GM23338 (cell line): ENCODE measurements around the gene NTM. TPM values are rescaled to one million over a fixed set of nuclear protein-coding genes. Genes with fewer than 3 reads are reported as not detected.

Experiments
- ATAC-seq: fragments of 200-7000 bp; cut with Tn5 transposase; 3 replicates; pipeline ENCODE4 v1.9.1; 2020
- DNase-seq: peaks from one replicate; pipeline ENCODE4 v3.0.0-alpha.2; 2015; ENCODE audit warnings: low spot score
- H2AFZ ChIP-seq: fragments of 200-600 bp; sonication (generic); 2 replicates; pipeline ENCODE4 v1.8.0; 2016; ENCODE audit warnings: antibody characterized with exemption, mild to moderate bottlenecking, moderate library complexity
- H3F3A ChIP-seq: fragments of 200-600 bp; sonication (generic); replicated peaks from 2 replicates; pipeline ENCODE4 v1.8.0; 2017; ENCODE audit warnings: antibody characterized with exemption, mixed run types, low read depth
- H3K27ac ChIP-seq: fragments of 200-600 bp; sonication (generic); 2 replicates; pipeline ENCODE4 v1.6.1; 2016; ENCODE audit warnings: low read depth
- H3K27me3 ChIP-seq: fragments of 200-600 bp; sonication (generic); 2 replicates; pipeline ENCODE4 v1.8.0; 2016; ENCODE audit warnings: mild to moderate bottlenecking, mixed run types, moderate library complexity; ENCODE audit not compliant: insufficient read depth
- H3K36me3 ChIP-seq: fragments of 200-600 bp; sonication (generic); 2 replicates; pipeline ENCODE4 v1.8.0; 2016; ENCODE audit warnings: mild to moderate bottlenecking; ENCODE audit not compliant: insufficient read depth
- H3K4me1 ChIP-seq: fragments of 200-600 bp; sonication (generic); 2 replicates; pipeline ENCODE4 v1.8.0; 2016; ENCODE audit warnings: mild to moderate bottlenecking, moderate library complexity; ENCODE audit not compliant: insufficient read depth
- H3K4me2 ChIP-seq: fragments of 200-600 bp; sonication (generic); 2 replicates; pipeline ENCODE4 v1.7.1; 2017; ENCODE audit warnings: mixed run types
- H3K4me3 ChIP-seq: fragments of 200-600 bp; sonication (generic); 2 replicates; pipeline ENCODE4 v1.6.1; 2016; ENCODE audit warnings: mixed run types
- H3K79me2 ChIP-seq: fragments of 200-600 bp; sonication (generic); replicated peaks from 2 replicates; pipeline ENCODE4 v1.8.0; 2017; ENCODE audit warnings: mild to moderate bottlenecking; ENCODE audit not compliant: insufficient read depth
- H3K9me2 ChIP-seq: fragments of 200-600 bp; sonication (generic); 2 replicates; pipeline ENCODE4 v1.8.0; 2017; ENCODE audit not compliant: insufficient read depth
- H4K20me1 ChIP-seq: fragments of 200-600 bp; sonication (generic); replicated peaks from 2 replicates; pipeline ENCODE4 v1.8.0; 2017; ENCODE audit warnings: mild to moderate bottlenecking; ENCODE audit not compliant: insufficient read depth
- H3K27ac Mint-ChIP-seq: 2 replicates; pipeline ENCODE4 v1.8.0; 2020; ENCODE audit warnings: inconsistent platforms, mild to moderate bottlenecking, moderate library complexity, mixed read lengths
- H3K27me3 Mint-ChIP-seq: 3 replicates; pipeline ENCODE4 v1.8.0; 2022; ENCODE audit warnings: low read depth, mild to moderate bottlenecking, moderate library complexity, mixed read lengths, inconsistent platforms; ENCODE audit not compliant: insufficient read depth, poor library complexity
- H3K36me3 Mint-ChIP-seq: 3 replicates; pipeline ENCODE4 v1.8.0; 2021; ENCODE audit warnings: low read depth, mild to moderate bottlenecking, inconsistent platforms, moderate library complexity, mixed read lengths
- H3K4me1 Mint-ChIP-seq: 3 replicates; pipeline ENCODE4 v1.8.0; 2020; ENCODE audit warnings: mild to moderate bottlenecking, inconsistent platforms, mixed read lengths
- H3K4me3 Mint-ChIP-seq: 3 replicates; pipeline ENCODE4 v1.8.0; 2021; ENCODE audit warnings: moderate library complexity, mild to moderate bottlenecking, inconsistent platforms, mixed read lengths
- H3K9me3 Mint-ChIP-seq: 3 replicates; pipeline ENCODE4 v1.8.0; 2020; ENCODE audit warnings: moderate library complexity, mild to moderate bottlenecking, inconsistent platforms, mixed read lengths
- CREB1 ChIP-seq: fragments of 250-450 bp; sonication (Bioruptor Pico); IDR thresholded peaks from 2 replicates; pipeline ENCODE4 v1.5.0; 2020; ENCODE audit warnings: low read depth, mild to moderate bottlenecking, moderate library complexity
- EZH2 ChIP-seq: fragments of 200-600 bp; sonication (generic); IDR thresholded peaks from one replicate; pipeline ENCODE4 v1.8.0; 2017; ENCODE audit warnings: antibody characterized with exemption, mild to moderate bottlenecking, low read depth; ENCODE audit not compliant: unreplicated experiment
- EZH2phosphoT487 ChIP-seq: fragments of 200-600 bp; sonication (generic); IDR thresholded peaks from one replicate; pipeline ENCODE4 v1.8.1; 2018; ENCODE audit warnings: antibody characterized with exemption; ENCODE audit not compliant: unreplicated experiment
- JUNB ChIP-seq: IDR thresholded peaks from one replicate; pipeline ENCODE4 v1.6.1; 2016; ENCODE audit warnings: antibody characterized with exemption; ENCODE audit not compliant: unreplicated experiment
- NANOG ChIP-seq: IDR thresholded peaks from 2 replicates; pipeline ENCODE4 v1.6.1; 2016; ENCODE audit warnings: antibody characterized with exemption, borderline replicate concordance
- POLR2AphosphoS5 ChIP-seq: IDR thresholded peaks from 2 replicates; pipeline ENCODE4 v1.6.1; 2016; ENCODE audit warnings: antibody characterized with exemption, low read depth
- STAT1 ChIP-seq: IDR thresholded peaks from one replicate; pipeline ENCODE4 v1.6.1; 2016; ENCODE audit warnings: antibody characterized with exemption; ENCODE audit not compliant: unreplicated experiment
- ZNF114 ChIP-seq: fragments of 250-450 bp; sonication (Bioruptor Pico); IDR thresholded peaks from 2 replicates; pipeline ENCODE4 v1.5.0; 2020; ENCODE audit warnings: mild to moderate bottlenecking, moderate library complexity
- ZNF331 ChIP-seq: fragments of 250-450 bp; sonication (Bioruptor Pico); IDR thresholded peaks from 2 replicates; pipeline ENCODE4 v1.5.0; 2020; ENCODE audit warnings: low read depth, mild to moderate bottlenecking, moderate library complexity
- polyA plus RNA-seq: library from polyadenylated mRNA; unstranded; fragments of >200 nt; fragmentation: Nextera tagmentation; extraction: Ambion mirVana; gene quantifications from 2 replicates; pipeline ENCODE4 v1.2.1, GENCODE V29; 2016
- total RNA-seq: library from RNA; depleted of rRNA; stranded (reverse); fragments of >200 nt; shearing (Covaris generic); gene quantifications from 2 replicates; pipeline ENCODE4 v1.2.3, GENCODE V29; 2014
- TF ChIP-seq, protein P1 (sequence below): fragments of 250-450 bp; sonication (Bioruptor Pico); IDR thresholded peaks from 2 replicates; pipeline ENCODE4 v1.5.0; 2020; ENCODE audit warnings: mild to moderate bottlenecking, moderate library complexity
- TF ChIP-seq, protein P2 (sequence below): IDR thresholded peaks from one replicate; pipeline ENCODE4 v1.6.1; 2018; ENCODE audit warnings: antibody characterized with exemption; ENCODE audit not compliant: unreplicated experiment
- TF ChIP-seq, protein P3 (sequence below), 2 experiments: fragments of 200-600 bp in 1 of 2; sonication (generic) in 1 of 2; conservative IDR thresholded peaks; 2 replicates each; pipeline versions ENCODE4 v1.5.1 to v1.6.1; 2016 to 2017; ENCODE audit warnings: antibody characterized with exemption in 2 of 2, low read depth in 2 of 2, mild to moderate bottlenecking in 2 of 2, moderate library complexity in 1 of 2
- TF ChIP-seq, protein P4 (sequence below): IDR thresholded peaks from 2 replicates; pipeline ENCODE4 v1.6.1; 2016; ENCODE audit warnings: antibody characterized with exemption

NTM gene
- total and polyA plus RNA-seq, 2 experiments from 2014 or later, result 10.6 to 14.6 TPM

DNA sequence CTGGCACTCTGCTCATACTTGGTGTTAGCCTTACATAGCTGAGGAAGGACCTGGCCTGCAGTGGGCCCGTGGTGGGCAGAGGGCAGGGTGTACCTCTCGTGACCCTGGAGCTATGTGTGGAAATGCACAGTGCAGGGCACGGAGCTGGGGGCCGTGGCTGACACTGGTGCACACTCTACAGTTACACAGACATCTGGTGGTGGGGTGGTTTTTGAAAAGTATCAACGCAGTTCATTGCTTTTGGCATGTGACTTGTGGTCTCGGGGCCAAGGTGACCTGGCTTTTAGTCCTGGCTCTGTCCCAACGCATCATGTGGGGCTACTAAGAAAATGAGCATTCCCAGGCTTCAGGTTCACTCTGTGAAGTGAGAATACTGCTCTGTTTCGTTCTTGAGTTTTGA is 553.6 kb downstream of the NTM start:
- peaks cover 12% of the 10 kb centered on the region for H3K4me1 ChIP-seq
- TF ChIP-seq ZNF331 (CRISPR knock-in tag) (no peak), EZH2 (no peak), POLR2AphosphoS5 (no peak), EZH2phosphoT487 (no peak), ZNF114 (CRISPR knock-in tag) (no peak), STAT1 (no peak), CREB1 (no peak), NANOG (no peak), JUNB (no peak)
- TF ChIP-seq, protein P1, sequence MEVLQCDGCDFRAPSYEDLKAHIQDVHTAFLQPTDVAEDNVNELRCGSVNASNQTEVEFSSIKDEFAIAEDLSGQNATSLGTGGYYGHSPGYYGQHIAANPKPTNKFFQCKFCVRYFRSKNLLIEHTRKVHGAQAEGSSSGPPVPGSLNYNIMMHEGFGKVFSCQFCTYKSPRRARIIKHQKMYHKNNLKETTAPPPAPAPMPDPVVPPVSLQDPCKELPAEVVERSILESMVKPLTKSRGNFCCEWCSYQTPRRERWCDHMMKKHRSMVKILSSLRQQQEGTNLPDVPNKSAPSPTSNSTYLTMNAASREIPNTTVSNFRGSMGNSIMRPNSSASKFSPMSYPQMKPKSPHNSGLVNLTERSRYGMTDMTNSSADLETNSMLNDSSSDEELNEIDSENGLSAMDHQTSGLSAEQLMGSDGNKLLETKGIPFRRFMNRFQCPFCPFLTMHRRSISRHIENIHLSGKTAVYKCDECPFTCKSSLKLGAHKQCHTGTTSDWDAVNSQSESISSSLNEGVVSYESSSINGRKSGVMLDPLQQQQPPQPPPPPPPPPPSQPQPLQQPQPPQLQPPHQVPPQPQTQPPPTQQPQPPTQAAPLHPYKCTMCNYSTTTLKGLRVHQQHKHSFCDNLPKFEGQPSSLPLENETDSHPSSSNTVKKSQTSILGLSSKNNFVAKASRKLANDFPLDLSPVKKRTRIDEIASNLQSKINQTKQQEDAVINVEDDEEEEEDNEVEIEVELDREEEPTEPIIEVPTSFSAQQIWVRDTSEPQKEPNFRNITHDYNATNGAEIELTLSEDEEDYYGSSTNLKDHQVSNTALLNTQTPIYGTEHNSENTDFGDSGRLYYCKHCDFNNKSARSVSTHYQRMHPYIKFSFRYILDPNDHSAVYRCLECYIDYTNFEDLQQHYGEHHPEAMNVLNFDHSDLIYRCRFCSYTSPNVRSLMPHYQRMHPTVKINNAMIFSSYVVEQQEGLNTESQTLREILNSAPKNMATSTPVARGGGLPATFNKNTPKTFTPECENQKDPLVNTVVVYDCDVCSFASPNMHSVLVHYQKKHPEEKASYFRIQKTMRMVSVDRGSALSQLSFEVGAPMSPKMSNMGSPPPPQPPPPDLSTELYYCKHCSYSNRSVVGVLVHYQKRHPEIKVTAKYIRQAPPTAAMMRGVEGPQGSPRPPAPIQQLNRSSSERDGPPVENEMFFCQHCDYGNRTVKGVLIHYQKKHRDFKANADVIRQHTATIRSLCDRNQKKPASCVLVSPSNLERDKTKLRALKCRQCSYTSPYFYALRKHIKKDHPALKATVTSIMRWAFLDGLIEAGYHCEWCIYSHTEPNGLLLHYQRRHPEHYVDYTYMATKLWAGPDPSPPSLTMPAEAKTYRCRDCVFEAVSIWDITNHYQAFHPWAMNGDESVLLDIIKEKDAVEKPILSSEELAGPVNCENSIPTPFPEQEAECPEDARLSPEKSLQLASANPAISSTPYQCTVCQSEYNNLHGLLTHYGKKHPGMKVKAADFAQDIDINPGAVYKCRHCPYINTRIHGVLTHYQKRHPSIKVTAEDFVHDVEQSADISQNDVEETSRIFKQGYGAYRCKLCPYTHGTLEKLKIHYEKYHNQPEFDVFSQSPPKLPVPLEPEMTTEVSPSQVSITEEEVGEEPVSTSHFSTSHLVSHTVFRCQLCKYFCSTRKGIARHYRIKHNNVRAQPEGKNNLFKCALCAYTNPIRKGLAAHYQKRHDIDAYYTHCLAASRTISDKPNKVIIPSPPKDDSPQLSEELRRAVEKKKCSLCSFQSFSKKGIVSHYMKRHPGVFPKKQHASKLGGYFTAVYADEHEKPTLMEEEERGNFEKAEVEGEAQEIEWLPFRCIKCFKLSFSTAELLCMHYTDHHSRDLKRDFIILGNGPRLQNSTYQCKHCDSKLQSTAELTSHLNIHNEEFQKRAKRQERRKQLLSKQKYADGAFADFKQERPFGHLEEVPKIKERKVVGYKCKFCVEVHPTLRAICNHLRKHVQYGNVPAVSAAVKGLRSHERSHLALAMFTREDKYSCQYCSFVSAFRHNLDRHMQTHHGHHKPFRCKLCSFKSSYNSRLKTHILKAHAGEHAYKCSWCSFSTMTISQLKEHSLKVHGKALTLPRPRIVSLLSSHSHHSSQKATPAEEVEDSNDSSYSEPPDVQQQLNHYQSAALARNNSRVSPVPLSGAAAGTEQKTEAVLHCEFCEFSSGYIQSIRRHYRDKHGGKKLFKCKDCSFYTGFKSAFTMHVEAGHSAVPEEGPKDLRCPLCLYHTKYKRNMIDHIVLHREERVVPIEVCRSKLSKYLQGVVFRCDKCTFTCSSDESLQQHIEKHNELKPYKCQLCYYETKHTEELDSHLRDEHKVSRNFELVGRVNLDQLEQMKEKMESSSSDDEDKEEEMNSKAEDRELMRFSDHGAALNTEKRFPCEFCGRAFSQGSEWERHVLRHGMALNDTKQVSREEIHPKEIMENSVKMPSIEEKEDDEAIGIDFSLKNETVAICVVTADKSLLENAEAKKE, result no peak
- TF ChIP-seq, protein P2, sequence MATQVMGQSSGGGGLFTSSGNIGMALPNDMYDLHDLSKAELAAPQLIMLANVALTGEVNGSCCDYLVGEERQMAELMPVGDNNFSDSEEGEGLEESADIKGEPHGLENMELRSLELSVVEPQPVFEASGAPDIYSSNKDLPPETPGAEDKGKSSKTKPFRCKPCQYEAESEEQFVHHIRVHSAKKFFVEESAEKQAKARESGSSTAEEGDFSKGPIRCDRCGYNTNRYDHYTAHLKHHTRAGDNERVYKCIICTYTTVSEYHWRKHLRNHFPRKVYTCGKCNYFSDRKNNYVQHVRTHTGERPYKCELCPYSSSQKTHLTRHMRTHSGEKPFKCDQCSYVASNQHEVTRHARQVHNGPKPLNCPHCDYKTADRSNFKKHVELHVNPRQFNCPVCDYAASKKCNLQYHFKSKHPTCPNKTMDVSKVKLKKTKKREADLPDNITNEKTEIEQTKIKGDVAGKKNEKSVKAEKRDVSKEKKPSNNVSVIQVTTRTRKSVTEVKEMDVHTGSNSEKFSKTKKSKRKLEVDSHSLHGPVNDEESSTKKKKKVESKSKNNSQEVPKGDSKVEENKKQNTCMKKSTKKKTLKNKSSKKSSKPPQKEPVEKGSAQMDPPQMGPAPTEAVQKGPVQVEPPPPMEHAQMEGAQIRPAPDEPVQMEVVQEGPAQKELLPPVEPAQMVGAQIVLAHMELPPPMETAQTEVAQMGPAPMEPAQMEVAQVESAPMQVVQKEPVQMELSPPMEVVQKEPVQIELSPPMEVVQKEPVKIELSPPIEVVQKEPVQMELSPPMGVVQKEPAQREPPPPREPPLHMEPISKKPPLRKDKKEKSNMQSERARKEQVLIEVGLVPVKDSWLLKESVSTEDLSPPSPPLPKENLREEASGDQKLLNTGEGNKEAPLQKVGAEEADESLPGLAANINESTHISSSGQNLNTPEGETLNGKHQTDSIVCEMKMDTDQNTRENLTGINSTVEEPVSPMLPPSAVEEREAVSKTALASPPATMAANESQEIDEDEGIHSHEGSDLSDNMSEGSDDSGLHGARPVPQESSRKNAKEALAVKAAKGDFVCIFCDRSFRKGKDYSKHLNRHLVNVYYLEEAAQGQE, result no peak
- TF ChIP-seq, protein P3, sequence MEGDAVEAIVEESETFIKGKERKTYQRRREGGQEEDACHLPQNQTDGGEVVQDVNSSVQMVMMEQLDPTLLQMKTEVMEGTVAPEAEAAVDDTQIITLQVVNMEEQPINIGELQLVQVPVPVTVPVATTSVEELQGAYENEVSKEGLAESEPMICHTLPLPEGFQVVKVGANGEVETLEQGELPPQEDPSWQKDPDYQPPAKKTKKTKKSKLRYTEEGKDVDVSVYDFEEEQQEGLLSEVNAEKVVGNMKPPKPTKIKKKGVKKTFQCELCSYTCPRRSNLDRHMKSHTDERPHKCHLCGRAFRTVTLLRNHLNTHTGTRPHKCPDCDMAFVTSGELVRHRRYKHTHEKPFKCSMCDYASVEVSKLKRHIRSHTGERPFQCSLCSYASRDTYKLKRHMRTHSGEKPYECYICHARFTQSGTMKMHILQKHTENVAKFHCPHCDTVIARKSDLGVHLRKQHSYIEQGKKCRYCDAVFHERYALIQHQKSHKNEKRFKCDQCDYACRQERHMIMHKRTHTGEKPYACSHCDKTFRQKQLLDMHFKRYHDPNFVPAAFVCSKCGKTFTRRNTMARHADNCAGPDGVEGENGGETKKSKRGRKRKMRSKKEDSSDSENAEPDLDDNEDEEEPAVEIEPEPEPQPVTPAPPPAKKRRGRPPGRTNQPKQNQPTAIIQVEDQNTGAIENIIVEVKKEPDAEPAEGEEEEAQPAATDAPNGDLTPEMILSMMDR (conservative IDR thresholded peaks at IDR 0.05; ENCODE audit: low read depth in 2 of 2), result no peak
- TF ChIP-seq, protein P4, sequence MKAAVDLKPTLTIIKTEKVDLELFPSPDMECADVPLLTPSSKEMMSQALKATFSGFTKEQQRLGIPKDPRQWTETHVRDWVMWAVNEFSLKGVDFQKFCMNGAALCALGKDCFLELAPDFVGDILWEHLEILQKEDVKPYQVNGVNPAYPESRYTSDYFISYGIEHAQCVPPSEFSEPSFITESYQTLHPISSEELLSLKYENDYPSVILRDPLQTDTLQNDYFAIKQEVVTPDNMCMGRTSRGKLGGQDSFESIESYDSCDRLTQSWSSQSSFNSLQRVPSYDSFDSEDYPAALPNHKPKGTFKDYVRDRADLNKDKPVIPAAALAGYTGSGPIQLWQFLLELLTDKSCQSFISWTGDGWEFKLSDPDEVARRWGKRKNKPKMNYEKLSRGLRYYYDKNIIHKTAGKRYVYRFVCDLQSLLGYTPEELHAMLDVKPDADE, result no peak
- H3K27ac Mint-ChIP-seq, result no peak overlapping the region
- no peaks in the 10 kb centered on the region for H3K27me3 Mint-ChIP-seq
- no peaks in the 10 kb centered on the region; the same call in 2 of the 3 replicates for H3K36me3 Mint-ChIP-seq
- H3K36me3 ChIP-seq, result no peaks in the 10 kb centered on the region
- no peaks in the 10 kb centered on the region for H3K27me3 ChIP-seq
- ATAC-seq (no peak), DNase-seq (no peak)
- H2AFZ ChIP-seq, result no peak overlapping the region
- no peak overlapping the region for H3K4me2 ChIP-seq
- H3K79me2 ChIP-seq, result peaks cover 5% of the 10 kb centered on the region; the same call in 1 of the 2 replicates
- H3K4me3 Mint-ChIP-seq, result no peak overlapping the region
- H3K9me3 Mint-ChIP-seq, result no peaks in the 10 kb centered on the region
- H3K4me1 Mint-ChIP-seq, result peaks cover 28% of the 10 kb centered on the region
- H3K4me3 ChIP-seq, result no peak overlapping the region
- H3F3A ChIP-seq, result no peaks in the 10 kb centered on the region
- no peaks in the 10 kb centered on the region for H4K20me1 ChIP-seq
- no peaks in the 10 kb centered on the region for H3K9me2 ChIP-seq
- H3K27ac ChIP-seq, result no peak overlapping the region
